Measurements from ENCODE around the gene ST3GAL4.

DNA sequence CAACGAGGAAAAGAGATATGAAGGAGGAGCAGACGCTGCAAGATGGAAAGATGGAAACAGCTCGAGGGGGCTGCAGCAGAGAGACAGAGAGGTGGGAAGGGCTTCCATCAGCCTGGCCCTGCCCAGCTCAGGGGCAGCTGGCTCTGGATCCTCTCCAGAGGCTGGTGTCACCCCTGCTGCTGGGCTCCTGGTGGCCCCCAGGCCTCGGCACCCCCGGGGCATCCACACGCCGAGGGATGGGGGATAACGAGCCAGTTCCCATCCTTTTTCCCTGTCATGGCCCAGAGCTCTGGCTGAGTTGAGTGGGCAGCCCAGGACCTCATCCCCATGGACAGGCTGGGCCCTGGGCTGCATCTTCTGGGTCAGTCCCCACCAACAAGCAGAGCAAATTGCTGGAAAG lies 102.3 kb downstream of the ST3GAL4 start:
- TF ChIP-seq POLR2A (IDR thresholded peaks at IDR 0.05; ENCODE audit: low read depth, low read length) (no peak), POLR2AphosphoS5 (IDR thresholded peaks at IDR 0.05; ENCODE audit: low read depth, low read length) (no peak)

All from GM12892 (cell line).